Panc1 (cell line): ENCODE data around the gene MOCS2. TPM values are rescaled to one million over a fixed set of nuclear protein-coding genes. Genes with fewer than 3 reads are reported as not detected.
A peak's percentile ranks its signal among the peaks of the same experiment; 100 is the strongest.

Experiments used
- ATAC-seq: fragments of 200-7000 bp; cut with Tn5 transposase; 2 replicates; pipeline ENCODE4 v1.9.1; 2020; ENCODE audit warnings: mild to moderate bottlenecking, moderate library complexity
- BruUV-seq: library from RNA; stranded (reverse); fragments of 400-500 nt; replicated peaks from 2 replicates; lab custom pipeline; 2021; lab: Mats Ljungman, UMichigan
- CTCF ChIA-PET: fragments of 300-600 bp; sonication (Branson Sonifier 250); formaldehyde crosslinking; loops from one replicate; lab custom pipeline; 2022; ENCODE audit warnings: antibody characterized with exemption; lab: Charles Lee
- POLR2A ChIA-PET: fragments of 300-600 bp; sonication (Branson Sonifier 250); formaldehyde crosslinking; loops from one replicate; lab custom pipeline; 2022; ENCODE audit warnings: antibody characterized with exemption; lab: Charles Lee
- DNase-seq: peaks from one replicate; pipeline ENCODE4 v3.0.0-alpha.2; 2010; ENCODE audit warnings: low read depth, low spot score
- H3K27ac ChIP-seq: 2 replicates; pipeline ENCODE4 v1.5.1; 2011; ENCODE audit warnings: mild to moderate bottlenecking, low read length, inconsistent platforms
- H3K27me3 ChIP-seq: fragments of 200-500 bp; sonication (Bioruptor generic); 2 replicates; pipeline ENCODE4 v1.6.0; 2014; ENCODE audit warnings: low read length, inconsistent platforms; ENCODE audit not compliant: control insufficient read depth, insufficient read depth
- H3K36me3 ChIP-seq: fragments of 200-500 bp; sonication (Bioruptor generic); 2 replicates; pipeline ENCODE4 v1.5.1; 2014; ENCODE audit warnings: inconsistent platforms, mild to moderate bottlenecking, low read length, moderate library complexity; ENCODE audit not compliant: control insufficient read depth, insufficient read depth
- H3K4me1 ChIP-seq: 2 replicates; pipeline ENCODE4 v1.5.1; 2011; ENCODE audit warnings: inconsistent platforms, mild to moderate bottlenecking, low read length, moderate library complexity; ENCODE audit not compliant: control insufficient read depth, insufficient read depth
- H3K4me3 ChIP-seq, 2 experiments: 2 replicates each; pipeline ENCODE4 v1.5.1; 2011 to 2012; ENCODE audit warnings: low read depth in 2 of 2, low read length in 2 of 2, mild to moderate bottlenecking in 2 of 2, inconsistent platforms in 1 of 2, moderate library complexity in 1 of 2
- H3K9me3 ChIP-seq: fragments of 200-500 bp; sonication (Bioruptor generic); 2 replicates; pipeline ENCODE4 v1.5.1; 2014; ENCODE audit warnings: low read depth, mild to moderate bottlenecking, inconsistent platforms, low read length, moderate library complexity; ENCODE audit not compliant: control insufficient read depth, insufficient read depth
- POLR2AphosphoS5 ChIP-seq: IDR thresholded peaks from 2 replicates; pipeline ENCODE4 v1.6.1; 2012; ENCODE audit warnings: mild to moderate bottlenecking, low read depth, low read length, moderate library complexity
- SIN3A ChIP-seq: IDR thresholded peaks from 2 replicates; pipeline ENCODE4 v1.6.1; 2012; ENCODE audit warnings: low read depth, mild to moderate bottlenecking, low read length, moderate library complexity, borderline replicate concordance; ENCODE audit not compliant: insufficient read depth
- TCF7L2 ChIP-seq: IDR thresholded peaks from 2 replicates; pipeline ENCODE4 v1.6.1; 2011; ENCODE audit warnings: mild to moderate bottlenecking, low read depth, low read length, inconsistent platforms
- in situ Hi-C: cut with HindIII; loops from 2 replicates; pipeline ENCODE4 v1.10.0; 2016; ENCODE audit warnings: low sequenced_read_pairs, low pct_unique_long_range_greater_than_20kb
- intact Hi-C: fragments of 100-400 bp; cut with micrococcal nuclease; formaldehyde crosslinking; loops from one replicate; pipeline ENCODE4 v1.10.0; 2022; ENCODE audit not compliant: unreplicated experiment
- total RNA-seq: library from RNA; stranded (reverse); gene quantifications from one replicate; pipeline ENCODE4 v1.2.1, GENCODE V29; 2021; ENCODE audit not compliant: unreplicated experiment
- TF ChIP-seq, protein P1 (sequence below): fragments of 450-650 bp; IDR thresholded peaks from 2 replicates; pipeline ENCODE4 v1.5.1; 2017; ENCODE audit warnings: mild to moderate bottlenecking
- TF ChIP-seq, protein P2 (sequence below), 2 experiments: IDR thresholded peaks; 2 replicates each; pipeline ENCODE4 v1.6.1; 2011 to 2012; ENCODE audit warnings: low read depth in 2 of 2, control low read depth in 1 of 2, low read length in 1 of 2, mild to moderate bottlenecking in 1 of 2, moderate library complexity in 1 of 2; ENCODE audit not compliant: insufficient read depth in 1 of 2

The MOCS2 gene
- total RNA-seq, 1 experiment from 2014 or later: 39.5 TPM

DNA sequence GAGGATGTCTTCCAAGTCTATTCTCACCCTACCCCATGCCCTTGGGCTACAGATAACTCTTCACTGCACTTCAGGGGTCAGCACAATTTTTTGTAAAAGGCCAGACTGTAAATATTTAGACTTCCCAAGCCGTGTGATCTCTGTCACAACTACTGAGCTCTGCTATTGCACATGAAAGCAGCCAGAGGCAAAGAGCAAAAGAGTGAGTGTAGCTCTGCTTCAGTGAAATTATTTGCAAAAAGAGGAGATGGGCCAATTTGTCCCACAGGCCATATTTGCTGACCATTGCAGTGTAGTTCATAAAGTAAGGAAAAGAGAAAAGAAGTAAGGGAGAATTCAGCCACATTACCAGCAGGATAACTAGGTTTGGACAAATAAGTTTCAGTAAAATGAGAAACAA is 7.0 kb upstream of the MOCS2 start:
- BruUV-seq: no TSS peak
- CTCF ChIA-PET: no interaction called here

DNA sequence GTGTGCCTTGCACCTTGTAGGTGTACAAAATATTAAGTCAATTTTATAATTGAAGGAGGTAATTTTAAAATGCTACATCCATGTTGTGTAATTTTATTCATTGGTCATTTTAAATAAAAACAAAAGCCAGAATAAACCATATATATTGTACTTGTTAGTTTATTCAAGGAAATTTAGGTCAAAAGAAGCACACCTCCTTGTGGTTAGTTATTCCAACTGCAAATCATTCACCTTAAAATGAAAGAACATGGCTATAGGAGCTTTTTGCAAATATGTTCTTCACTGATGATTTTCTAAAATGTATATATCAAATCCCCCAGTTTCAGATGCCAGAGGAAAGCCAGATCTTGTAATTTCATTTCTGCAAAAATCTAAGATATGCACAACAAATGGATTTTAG is 5.4 kb upstream of the MOCS2 start:
- TF ChIP-seq SIN3A: no peak
- TF ChIP-seq, protein P1, sequence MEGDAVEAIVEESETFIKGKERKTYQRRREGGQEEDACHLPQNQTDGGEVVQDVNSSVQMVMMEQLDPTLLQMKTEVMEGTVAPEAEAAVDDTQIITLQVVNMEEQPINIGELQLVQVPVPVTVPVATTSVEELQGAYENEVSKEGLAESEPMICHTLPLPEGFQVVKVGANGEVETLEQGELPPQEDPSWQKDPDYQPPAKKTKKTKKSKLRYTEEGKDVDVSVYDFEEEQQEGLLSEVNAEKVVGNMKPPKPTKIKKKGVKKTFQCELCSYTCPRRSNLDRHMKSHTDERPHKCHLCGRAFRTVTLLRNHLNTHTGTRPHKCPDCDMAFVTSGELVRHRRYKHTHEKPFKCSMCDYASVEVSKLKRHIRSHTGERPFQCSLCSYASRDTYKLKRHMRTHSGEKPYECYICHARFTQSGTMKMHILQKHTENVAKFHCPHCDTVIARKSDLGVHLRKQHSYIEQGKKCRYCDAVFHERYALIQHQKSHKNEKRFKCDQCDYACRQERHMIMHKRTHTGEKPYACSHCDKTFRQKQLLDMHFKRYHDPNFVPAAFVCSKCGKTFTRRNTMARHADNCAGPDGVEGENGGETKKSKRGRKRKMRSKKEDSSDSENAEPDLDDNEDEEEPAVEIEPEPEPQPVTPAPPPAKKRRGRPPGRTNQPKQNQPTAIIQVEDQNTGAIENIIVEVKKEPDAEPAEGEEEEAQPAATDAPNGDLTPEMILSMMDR: peak; percentile 49; the same call in 1 of the 2 replicates
- no peak overlapping the region for H3K4me3 ChIP-seq
- no peaks in the 10 kb centered on the region for H3K9me3 ChIP-seq
- POLR2A ChIA-PET: no interaction called here
- CTCF ChIA-PET: interaction anchor here (0.7 to 1.0 kb wide), 2 partner anchors 167 to 339 kb away, joined by 3 read pairs; no protein-coding TSS in a partner anchor
- in situ Hi-C loops (no loop called here), intact Hi-C loops (loop anchor here (10.0 kb wide), 1 partner anchor 330 kb away; the partner anchor contains the start of genes ITGA1 and PELO)
- no peaks in the 10 kb centered on the region; the same call in 1 of the 2 replicates for H3K27me3 ChIP-seq
- BruUV-seq: no TSS peak
- DNase-seq (no peak), ATAC-seq (no peak)
- H3K36me3 ChIP-seq: no peaks in the 10 kb centered on the region
- no peak overlapping the region for H3K27ac ChIP-seq
- peaks cover 7% of the 10 kb centered on the region for H3K4me1 ChIP-seq

More for the DNA sequence above, 7.0 kb upstream of the MOCS2 start:
- POLR2A ChIA-PET: no interaction called here
- DNase-seq (no peak), ATAC-seq (no peak)
- Histone ChIP-seq H3K4me1 (no peaks in the 10 kb centered on the region), H3K36me3 (no peaks in the 10 kb centered on the region), H3K4me3 (no peak overlapping the region), H3K9me3 (no peaks in the 10 kb centered on the region), H3K27ac (no peak overlapping the region), H3K27me3 (no peaks in the 10 kb centered on the region; the same call in 1 of the 2 replicates)
- TF ChIP-seq, protein P1: no peak
- TF ChIP-seq, protein P2, sequence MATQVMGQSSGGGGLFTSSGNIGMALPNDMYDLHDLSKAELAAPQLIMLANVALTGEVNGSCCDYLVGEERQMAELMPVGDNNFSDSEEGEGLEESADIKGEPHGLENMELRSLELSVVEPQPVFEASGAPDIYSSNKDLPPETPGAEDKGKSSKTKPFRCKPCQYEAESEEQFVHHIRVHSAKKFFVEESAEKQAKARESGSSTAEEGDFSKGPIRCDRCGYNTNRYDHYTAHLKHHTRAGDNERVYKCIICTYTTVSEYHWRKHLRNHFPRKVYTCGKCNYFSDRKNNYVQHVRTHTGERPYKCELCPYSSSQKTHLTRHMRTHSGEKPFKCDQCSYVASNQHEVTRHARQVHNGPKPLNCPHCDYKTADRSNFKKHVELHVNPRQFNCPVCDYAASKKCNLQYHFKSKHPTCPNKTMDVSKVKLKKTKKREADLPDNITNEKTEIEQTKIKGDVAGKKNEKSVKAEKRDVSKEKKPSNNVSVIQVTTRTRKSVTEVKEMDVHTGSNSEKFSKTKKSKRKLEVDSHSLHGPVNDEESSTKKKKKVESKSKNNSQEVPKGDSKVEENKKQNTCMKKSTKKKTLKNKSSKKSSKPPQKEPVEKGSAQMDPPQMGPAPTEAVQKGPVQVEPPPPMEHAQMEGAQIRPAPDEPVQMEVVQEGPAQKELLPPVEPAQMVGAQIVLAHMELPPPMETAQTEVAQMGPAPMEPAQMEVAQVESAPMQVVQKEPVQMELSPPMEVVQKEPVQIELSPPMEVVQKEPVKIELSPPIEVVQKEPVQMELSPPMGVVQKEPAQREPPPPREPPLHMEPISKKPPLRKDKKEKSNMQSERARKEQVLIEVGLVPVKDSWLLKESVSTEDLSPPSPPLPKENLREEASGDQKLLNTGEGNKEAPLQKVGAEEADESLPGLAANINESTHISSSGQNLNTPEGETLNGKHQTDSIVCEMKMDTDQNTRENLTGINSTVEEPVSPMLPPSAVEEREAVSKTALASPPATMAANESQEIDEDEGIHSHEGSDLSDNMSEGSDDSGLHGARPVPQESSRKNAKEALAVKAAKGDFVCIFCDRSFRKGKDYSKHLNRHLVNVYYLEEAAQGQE (IDR thresholded peaks at IDR 0.05; ENCODE audit: insufficient read depth in 1 of 2, low read depth in 2 of 2, low read length in 1 of 2): no peak
- TF ChIP-seq TCF7L2 (no peak), POLR2AphosphoS5 (no peak), SIN3A (no peak)
- intact Hi-C loops (loop anchor here (10.0 kb wide), 1 partner anchor 332 kb away; the partner anchor contains the start of genes ITGA1 and PELO), in situ Hi-C loops (no loop called here)
